ENCODE results near the gene NCAPH2.

NCAPH2 gene

GRCh38 chr22:50468626-50469025 is 39.4 kb upstream of the NCAPH2 start:
- Histone ChIP-seq H3K9me3 (ENCODE audit: control insufficient read depth, insufficient read depth, low read depth, low read length) (no peaks in the 10 kb centered on the region), H3K36me3 (ENCODE audit: control insufficient read depth in 2 of 2, insufficient read depth in 1 of 2, low read length in 2 of 2) (peaks cover 4 to 86% of the 10 kb centered on the region in 2 experiments; a peak in 2 of 3 replicates), H3K4me3 (ENCODE audit: low read depth, low read length) (no peak overlapping the region), H3K27ac (ENCODE audit: extremely low read depth, low read depth, low read length) (no peak overlapping the region), H3K4me1 (ENCODE audit: control insufficient read depth, insufficient read depth, low read length) (peaks cover 22% of the 10 kb centered on the region)
- CTCF ChIA-PET = interaction anchor here (1.1 to 3.3 kb wide), 2 partner anchors 29 to 95 kb away, joined by 3 to 18 read pairs; no protein-coding TSS in a partner anchor
- TF ChIP-seq MZF1 (tag by site-specific recombination; IDR thresholded peaks at IDR 0.05; ENCODE audit: borderline replicate concordance) (no peak), ZNF704 (tag by site-specific recombination; IDR thresholded peaks at IDR 0.05) (no peak), GLIS1 (tag by site-specific recombination; IDR thresholded peaks at IDR 0.05) (peak; percentile 6; the same call in 1 of the 2 replicates), ZNF626 (tag by site-specific recombination; IDR thresholded peaks at IDR 0.05) (no peak), SP2 (tag by site-specific recombination; IDR thresholded peaks at IDR 0.05) (no peak), KLF17 (tag by site-specific recombination; IDR thresholded peaks at IDR 0.05) (no peak)
- POLR2A ChIA-PET = interaction anchor here (1.3 kb wide), 1 partner anchor 10 kb away, joined by 3 read pairs; no protein-coding TSS in a partner anchor

- POLR2A ChIA-PET = interaction anchor here (0.5 to 2.1 kb wide), 11 partner anchors 9 to 103 kb away, joined by 3 to 9 read pairs (median 3); partner anchors contain the start of genes LMF2, NCAPH2 and SCO2
- peaks cover 23% of the 10 kb centered on the region for H3K4me1 ChIP-seq (ENCODE audit: control insufficient read depth, insufficient read depth, low read length)
- H3K9me3 ChIP-seq (ENCODE audit: control insufficient read depth, insufficient read depth, low read depth, low read length) = no peaks in the 10 kb centered on the region
- peaks cover 4 to 78% of the 10 kb centered on the region in 2 experiments; a peak in 2 of 3 replicates for H3K36me3 ChIP-seq (ENCODE audit: control insufficient read depth in 2 of 2, insufficient read depth in 1 of 2, low read length in 2 of 2)
- peak overlapping the region; percentile 51; the same call in 1 of the 2 replicates for H3K27ac ChIP-seq (ENCODE audit: extremely low read depth, low read depth, low read length)
- no peak overlapping the region for H3K4me3 ChIP-seq (ENCODE audit: low read depth, low read length)
- CTCF ChIA-PET = interaction anchor here (1.1 to 3.3 kb wide), 4 partner anchors 13 to 93 kb away, joined by 3 to 18 read pairs (median 12); partner anchors contain the start of gene SCO2
- no peak for TF ChIP-seq ZNF837 (tag by site-specific recombination; IDR thresholded peaks at IDR 0.05)
- TF ChIP-seq SP2 (tag by site-specific recombination; IDR thresholded peaks at IDR 0.05) = peak; percentile 26
- TF ChIP-seq GLIS1 (tag by site-specific recombination; IDR thresholded peaks at IDR 0.05) = peak; percentile 84
- peak; percentile 37; the same call in 1 of the 2 replicates for TF ChIP-seq PRDM10 (tag by site-specific recombination; IDR thresholded peaks at IDR 0.05)
- peak; percentile 82 for TF ChIP-seq KLF17 (tag by site-specific recombination; IDR thresholded peaks at IDR 0.05)
- TF ChIP-seq KLF10 (tag by site-specific recombination; IDR thresholded peaks at IDR 0.05) = peak; percentile 95
- TF ChIP-seq ZNF645 (tag by site-specific recombination; IDR thresholded peaks at IDR 0.05) = no peak
- peak; percentile 46 for TF ChIP-seq ZIC2 (tag by site-specific recombination; IDR thresholded peaks at IDR 0.05)
- peak; percentile 92 for TF ChIP-seq KLF9 (tag by site-specific recombination; IDR thresholded peaks at IDR 0.05; ENCODE audit: low read depth)
- peak; percentile 99 for TF ChIP-seq KLF1 (tag by site-specific recombination; IDR thresholded peaks at IDR 0.05)
- TF ChIP-seq SP7 (tag by site-specific recombination; IDR thresholded peaks at IDR 0.05) = peak; percentile 49
- peak; percentile 95 for TF ChIP-seq ZFHX2 (tag by site-specific recombination; conservative IDR thresholded peaks at IDR 0.05)
- TF ChIP-seq ZNF133 (tag by site-specific recombination; IDR thresholded peaks at IDR 0.05) = no peak
- TF ChIP-seq KLF16 (tag by site-specific recombination; IDR thresholded peaks at IDR 0.05) = peak; percentile 62
- no peak for TF ChIP-seq ZBTB44 (tag by site-specific recombination; IDR thresholded peaks at IDR 0.05)
- no peak for TF ChIP-seq RBAK (tag by site-specific recombination; IDR thresholded peaks at IDR 0.05)
Measured at GRCh38 chr22:50469377-50470305, 38.4 kb upstream of the NCAPH2 start.
